Kidney capillary endothelial cell (primary cell): ENCODE data around the gene HMX1.

Experiments
- DNase-seq: peaks from one replicate; pipeline ENCODE4 v3.0.0-alpha.2; 2018; ENCODE audit warnings: low spot score

The HMX1 gene

DNA sequence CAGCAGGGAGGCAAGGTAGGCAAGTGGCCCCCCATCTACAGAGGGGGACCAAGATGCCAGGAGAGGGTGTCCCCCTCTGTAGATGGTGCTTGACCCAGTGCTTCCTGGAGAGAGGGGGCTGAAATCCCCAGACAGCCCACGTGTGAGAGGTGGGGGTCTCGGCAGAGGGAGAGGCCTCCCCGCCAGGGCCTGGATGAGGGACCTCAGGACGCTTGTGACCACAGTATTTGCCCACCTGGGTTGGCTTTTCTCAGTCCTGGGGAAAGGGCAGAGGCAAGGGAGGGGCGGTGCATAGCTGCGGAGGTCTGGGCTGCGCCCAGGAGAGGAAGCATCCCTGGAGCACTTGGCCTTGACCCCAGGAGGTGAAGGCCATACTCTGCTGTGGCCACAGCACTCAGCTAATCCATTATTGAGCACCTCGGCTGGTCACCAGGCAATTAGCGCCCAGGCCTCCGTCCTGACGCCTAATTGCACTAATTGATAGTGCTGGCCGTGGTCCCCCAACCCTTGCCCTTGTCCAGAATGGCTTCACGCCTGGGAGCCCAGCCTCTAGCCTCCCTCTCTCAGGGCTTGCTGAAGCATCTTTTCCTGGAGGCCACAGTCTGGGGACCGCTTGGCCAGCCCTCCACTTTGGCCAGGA, 30.7 kb downstream of the HMX1 start:
- DNase-seq = no peak

DNA sequence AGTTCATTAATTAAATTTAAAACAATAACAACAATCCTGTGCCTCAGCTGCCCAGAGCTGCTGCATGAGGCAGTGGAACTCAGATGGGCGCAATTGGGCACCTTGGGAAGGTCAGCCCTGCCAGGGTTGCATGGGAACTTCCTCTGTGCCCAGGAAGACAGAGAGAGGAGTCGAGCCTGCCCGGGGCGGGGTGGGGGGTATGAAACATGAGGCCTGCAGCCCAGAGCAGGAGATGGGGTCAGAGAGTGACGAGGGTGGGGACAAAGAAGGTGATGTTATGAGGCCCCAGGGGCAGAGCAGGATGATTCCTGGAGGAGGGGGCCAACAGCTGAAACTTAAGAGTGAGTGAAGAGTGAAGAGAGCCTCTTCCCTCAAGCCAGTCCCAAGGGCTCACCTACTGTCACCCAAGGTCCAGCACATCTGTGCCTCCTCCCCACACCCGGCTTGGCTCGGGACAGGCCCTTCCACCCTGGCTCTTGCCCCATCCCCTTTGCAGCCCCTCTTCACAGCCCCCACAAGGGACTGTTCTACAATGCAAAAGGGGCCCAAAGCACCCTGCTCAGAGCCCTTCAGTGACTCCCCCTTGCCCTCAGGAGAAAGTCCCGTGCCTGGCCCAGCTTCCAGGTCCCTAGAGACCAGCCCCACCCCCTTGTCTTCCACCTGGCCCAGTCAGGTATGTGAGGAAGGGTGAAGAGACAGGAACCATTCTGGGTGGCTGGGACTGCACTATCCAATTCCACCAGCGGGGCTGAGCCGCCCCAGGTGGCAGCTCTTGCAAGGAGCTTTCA, 31.4 kb downstream of the HMX1 start:
- DNase-seq = no peak

DNA sequence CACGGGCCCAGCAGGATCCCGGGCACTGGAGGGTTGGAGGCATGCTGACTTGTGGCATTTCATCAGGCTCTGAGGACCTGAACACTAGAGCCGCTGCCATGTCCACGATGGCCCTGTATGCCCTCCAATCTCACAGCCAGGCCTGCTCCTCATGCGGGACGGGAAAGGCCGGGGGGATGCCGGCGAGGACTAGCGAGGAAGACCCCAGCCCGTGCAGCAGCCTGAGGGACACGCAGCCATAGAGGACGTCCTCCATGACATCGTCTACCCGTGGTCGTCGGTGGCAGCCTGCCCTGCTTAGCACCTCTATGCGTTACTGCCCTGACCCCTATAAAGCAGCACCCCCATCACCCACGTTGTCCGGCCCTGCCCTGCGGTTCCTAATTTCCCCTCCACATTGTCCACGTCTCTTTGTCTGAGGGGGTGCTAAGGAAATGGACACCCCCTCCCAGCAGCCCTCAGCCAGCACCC, 32.6 kb downstream of the HMX1 start:
- no peak for DNase-seq

DNA sequence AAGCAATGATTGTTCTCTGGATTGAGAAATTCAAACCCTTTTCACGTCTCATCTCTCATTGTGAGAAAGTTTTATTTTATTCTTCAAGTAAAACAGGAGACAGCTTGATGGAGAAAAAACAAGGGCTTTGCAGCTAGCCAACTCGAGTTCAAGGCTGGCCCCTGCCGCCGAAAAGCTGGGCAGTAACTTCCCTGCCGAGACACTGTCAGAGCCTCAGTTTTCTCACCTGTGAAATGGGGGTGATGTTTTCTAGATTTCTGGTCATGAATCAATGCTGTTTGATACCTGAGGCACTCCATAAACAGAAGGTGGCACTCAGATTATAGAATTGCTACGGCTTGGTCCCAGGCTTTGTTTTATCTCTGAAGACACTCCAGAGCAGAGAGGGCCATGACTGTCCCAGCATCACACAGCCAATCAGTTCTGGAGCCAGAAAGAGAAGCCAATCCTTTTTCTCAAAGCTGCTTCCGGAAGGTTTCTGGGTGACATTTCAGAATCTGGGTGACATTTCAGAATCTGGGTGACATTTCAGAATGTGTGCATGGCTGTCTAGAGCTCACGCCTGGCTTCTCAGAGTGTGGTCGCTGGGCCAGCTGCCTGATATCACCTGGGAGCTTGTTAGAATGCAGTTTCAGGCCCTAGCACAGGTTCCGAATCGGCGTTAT, 33.2 kb downstream of the HMX1 start:
- DNase-seq = no peak

DNA sequence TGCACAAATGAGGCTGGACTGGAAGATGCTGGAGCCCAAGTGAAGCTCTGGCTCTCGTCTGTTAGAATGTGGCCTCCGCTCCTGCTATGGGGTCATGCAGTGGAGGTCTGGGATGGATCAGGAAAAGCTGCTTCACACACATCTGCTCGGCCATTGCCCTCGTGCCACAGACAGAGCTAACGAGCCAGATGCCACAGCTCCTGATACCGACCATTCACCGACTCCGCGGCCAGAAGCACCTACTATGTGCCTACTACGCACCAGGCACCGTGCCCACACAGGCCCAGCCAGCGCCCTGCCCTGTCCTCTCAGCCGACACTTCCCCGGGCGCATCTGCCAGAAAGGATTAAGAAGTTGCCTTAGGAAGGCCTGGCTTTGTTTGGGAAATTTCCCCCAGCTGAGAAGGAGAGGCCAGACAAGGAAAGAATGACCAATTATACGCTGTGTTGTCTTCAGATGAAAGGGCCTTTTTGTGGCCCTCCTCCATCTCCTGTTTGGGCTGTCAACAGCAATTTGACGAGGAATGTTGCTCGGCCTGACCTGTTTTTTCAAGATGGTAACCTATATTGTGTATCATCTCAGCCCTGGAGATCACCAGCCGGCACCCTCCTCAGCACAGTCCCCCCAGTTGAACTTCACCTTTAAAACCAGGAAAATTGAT, 34.3 kb downstream of the HMX1 start:
- no peak for DNase-seq

DNA sequence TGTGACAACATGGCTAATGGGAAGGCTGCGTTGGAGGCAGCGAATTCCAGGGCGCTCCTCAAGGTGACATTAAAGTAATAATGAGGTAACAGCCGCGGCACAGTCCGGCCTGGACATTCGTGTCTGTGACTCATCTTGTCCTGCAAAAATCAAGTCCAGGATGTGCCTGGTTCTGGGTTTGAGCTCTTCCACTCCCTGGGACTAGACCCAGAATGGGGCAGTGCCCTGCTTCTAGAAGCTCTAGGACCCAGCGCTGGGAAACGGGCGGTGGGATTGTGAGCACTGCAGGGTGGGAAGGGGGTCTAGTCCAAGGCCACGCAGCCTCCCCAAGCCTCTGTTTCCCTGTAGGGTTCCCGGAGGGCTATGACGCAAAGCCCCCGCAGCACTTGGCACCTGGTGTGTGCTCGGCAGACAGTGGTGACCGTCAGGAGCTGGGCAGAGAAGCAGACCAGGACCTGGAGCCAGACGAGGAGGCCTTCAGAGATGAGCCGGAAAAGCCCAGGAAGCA, 34.9 kb downstream of the HMX1 start:
- DNase-seq = no peak

DNA sequence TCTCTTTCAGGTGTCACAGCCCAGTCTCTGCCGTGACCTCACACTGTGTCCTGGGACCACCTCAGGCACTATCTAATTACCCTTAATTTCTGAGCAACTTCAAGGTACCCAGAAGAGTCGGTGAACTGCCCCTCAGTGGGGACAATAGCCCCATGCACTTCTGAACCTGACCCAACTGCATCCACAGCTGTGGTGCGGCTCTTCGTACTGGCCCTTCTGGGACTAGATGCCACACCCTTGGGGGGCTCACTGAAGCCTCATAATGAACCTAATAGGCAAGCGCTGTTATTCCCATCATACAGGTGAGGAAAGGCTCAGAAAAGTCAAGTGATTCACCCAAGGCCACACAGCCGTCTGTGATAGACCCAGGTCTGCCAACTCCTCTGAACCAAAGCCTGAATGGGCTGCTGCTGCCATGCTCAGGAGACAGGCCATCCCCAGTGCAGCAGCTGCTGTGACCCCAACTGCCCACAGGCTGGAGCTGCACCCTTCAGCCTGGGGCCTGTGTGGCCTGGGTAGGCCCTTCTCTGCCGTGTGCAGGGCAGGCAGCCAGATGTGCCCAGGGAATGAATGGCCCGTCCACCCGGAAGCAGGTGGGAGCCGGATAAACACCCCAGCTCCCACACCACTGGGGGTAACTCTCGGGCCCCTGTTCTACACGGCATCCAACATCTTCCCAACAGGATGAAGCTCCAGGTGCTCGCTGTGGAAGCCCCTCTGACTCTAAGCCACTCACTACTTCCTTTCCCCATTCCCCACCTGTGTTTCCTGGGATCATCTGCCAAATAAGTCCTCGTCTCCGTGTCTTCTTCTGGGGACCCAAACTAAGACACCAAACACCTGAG, 35.9 kb downstream of the HMX1 start:
- no peak for DNase-seq

DNA sequence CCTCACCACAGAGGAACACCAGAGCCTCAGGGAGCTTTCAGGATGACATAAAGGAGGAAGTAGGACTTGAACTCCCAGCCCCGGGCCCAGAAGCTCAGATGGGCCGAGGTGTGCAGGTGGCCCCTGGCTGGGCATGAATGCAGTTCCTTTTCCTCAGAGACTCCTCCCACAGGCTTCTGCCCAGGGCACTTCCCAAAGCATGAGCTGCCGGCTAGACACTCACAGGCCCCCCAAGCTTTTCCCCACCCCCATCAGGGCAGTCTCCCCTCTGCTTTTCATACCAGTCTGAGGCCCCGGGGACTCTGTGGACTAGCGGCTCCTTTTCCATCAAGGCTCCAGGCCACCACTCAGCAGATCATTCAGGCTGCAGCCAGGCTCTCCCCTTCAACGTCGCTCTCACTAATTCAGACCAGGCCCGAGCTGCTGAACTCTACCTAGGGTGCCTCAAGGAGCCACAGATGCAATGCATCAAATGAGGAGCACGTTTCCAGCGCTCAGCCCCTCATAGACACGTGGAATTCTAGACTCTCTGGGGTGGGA, 36.9 kb downstream of the HMX1 start:
- DNase-seq = no peak

DNA sequence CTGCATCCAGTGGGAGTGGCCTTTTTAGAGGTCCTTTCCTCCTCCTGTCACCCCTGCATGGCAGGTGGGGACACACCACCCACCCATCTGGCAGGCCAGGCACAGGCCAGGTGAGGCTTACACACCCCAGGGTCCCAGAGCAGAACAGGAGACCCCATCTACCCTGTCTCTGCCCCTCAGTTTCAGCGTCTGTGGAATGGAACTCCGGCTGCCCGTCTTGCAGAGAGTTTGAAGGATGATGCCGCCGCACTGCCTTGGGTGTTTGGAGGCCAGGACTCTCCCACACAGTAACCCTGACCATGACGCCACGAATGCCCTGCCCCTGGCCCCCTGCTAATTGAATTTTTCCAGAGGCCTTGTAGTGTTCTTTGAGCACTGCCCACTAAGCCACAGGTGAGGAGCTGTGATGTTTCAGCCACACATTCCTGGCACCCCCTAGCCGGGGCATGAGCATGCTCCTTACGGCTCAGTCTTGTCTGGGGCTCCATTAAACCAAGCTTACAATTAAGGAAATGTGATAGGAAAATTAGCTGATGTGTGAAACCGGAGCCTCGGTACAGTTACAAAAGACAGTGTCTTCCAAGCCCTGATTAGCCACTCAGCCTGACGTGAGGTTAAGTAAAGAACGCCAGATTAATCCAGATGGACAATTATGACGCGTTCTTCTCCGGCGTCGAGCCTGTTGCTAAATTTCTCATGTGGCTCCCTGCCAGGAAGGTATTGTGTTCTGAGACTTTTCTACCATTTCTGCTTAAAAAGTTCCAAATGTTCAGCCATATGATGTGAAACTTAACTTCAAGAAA, 39.3 kb downstream of the HMX1 start:
- no peak for DNase-seq

DNA sequence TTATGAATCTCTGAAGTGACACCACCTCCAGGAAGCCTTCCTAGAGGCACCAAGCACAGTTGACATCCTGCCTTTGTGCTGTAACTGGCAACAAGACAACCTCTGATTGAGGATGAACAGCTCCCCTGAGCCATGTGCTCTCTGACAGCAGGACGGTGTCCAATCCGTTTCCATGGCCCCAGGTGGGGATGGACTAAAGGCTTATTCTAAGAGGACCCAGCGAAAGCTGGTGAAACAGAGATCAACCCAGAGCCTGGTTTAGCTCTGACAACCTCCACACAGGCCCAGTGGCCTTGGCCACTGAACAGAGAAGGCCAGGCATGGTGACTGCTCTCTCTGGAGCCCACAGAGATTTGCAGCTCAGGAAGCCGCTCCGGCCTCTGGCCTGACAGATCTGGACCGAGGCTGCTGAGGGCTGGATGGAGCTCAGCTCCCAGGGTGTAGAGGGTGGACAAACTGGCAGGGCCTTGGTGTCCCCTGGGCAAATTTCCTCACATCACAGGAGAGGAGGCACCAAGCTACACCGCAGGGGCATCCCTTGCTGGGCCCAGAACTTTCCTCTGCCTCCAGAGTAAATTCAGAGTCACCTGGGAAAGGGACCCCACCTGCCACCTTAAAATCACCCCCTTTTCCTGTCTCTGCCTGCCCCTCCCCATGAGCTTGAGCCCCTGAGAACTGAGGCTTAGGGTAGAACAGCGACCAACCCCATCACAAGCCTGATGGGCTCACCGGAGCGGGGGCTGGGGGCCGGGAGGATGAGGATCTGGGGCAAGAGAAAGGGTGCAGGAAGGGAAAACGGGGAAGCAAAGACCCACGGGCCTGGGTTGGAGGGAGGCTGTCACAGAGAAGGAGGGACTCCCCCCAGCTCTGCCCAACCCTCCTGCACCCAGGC, 40.2 kb downstream of the HMX1 start:
- no peak for DNase-seq

DNA sequence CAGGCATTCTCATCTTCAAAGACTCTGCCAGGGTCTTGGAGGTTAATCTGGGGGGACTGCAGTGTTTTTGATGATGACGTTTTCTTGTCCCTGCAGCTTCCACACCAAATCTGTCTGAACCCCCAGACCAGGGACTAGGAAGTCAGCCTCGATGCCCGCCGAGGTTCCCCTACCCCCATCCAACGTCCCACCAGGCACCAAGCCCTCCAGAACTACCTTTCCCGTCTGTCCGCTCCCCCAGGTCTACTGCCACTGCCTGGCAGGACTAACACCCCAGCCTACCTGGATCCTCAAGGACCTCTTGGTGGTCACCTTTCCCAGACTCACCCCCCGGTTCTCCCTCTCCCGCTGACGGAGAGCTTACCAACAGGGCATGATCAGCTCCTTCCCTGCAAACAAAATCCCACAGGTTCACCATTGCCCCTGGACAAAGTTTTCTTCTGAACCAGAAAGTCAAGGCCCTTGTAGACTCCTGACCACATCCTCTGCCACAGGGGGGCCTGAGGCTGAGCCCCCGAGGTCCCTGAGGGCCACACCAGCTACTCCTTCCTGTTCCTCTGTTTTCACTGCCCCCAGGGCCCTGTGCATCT, 40.9 kb downstream of the HMX1 start:
- no peak for DNase-seq

DNA sequence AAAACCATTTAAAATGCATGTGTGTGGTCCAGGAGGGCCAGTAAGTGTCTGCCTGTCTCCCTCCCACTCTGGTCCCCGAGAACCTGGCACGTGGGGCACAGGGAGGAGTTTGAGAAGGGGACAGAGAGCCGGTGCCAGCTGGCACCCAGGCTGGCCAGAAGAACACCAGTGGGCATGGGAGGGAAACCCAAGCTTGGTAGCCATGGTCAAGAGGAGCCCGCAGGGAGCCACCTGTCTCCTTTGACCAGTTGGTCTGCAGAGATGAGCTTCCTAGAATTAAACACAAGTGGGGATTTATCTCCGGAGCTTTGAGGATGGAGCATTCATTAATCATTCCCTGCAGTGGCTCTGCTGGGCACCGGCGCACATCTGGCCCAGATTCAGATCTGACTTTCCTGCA, 41.6 kb downstream of the HMX1 start:
- DNase-seq = no peak

DNA sequence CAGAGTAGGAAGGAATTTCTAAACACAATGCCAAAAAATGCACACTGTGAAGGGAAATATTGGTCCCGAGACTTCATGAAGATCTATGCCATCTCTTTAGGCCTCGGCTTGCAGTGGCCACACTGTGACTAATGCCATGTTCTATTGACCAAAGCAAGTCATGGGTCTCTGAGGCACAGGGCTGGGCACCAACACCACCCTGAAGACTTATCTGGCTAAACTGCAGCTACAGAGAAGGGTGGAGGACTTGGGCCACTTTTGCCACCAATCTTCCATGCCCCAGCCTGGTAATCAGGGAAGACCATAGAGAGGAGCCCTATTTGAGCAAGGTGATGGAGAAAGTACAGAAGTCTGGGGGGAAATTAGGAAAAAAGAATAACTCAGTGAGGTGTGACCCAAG, 42.1 kb downstream of the HMX1 start:
- no peak for DNase-seq

DNA sequence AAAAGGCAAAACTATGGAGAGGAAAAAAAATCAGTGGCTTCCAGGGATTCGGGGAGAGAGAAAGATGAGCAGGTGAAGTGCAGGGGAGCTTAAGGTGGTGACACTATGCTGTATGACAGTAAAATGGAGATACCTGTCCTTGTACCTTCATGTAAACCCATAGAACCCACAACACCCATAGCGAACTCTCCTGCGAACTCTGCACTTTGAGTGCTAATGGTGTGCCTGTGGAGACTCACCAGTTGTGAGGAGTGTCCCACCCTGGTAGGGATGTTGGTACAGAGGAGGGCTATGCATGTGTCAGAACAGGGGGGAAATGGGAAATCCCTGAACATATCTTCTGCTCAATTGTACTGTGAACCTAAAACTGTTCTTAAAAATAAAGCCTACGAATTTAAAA, 42.8 kb downstream of the HMX1 start:
- no peak for DNase-seq

DNA sequence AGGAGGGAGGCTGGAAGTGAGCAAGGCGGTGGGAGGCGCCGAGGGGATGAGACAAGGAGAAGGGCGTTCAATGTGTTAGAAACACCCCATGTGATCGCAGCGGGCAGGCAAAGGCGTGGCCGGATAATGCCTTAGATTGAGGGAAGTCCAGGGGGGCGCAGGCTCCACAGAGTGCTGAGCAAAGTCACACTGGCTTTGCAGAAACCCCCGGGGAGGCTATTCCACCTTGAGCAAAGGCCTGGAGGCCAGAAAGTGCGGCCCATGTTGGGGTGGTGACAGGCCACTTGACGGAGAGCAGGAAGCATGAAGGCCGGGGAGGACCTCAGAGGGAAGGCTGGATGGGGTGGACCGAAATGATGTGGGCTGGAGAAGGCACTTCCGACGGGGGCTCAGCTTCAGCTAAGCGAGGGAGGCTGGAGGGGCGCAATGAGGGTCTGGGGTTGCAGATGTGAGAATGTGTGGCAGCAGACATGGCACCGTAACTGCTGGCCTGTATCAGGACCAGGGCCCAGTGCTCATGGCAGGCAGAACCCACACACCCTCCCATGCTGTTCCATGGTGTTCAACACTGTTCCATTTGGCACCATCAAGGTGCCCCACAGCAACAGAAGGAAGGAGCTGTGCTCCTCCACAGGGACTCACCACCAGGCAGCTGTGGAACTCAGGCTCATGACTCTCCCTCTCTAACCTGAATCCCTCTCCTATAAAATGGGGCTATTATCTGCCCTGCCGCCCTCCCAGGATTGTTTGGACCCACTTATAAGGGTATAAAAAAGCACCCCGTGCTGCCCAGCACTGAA, 50.3 kb downstream of the HMX1 start:
- no peak for DNase-seq

DNA sequence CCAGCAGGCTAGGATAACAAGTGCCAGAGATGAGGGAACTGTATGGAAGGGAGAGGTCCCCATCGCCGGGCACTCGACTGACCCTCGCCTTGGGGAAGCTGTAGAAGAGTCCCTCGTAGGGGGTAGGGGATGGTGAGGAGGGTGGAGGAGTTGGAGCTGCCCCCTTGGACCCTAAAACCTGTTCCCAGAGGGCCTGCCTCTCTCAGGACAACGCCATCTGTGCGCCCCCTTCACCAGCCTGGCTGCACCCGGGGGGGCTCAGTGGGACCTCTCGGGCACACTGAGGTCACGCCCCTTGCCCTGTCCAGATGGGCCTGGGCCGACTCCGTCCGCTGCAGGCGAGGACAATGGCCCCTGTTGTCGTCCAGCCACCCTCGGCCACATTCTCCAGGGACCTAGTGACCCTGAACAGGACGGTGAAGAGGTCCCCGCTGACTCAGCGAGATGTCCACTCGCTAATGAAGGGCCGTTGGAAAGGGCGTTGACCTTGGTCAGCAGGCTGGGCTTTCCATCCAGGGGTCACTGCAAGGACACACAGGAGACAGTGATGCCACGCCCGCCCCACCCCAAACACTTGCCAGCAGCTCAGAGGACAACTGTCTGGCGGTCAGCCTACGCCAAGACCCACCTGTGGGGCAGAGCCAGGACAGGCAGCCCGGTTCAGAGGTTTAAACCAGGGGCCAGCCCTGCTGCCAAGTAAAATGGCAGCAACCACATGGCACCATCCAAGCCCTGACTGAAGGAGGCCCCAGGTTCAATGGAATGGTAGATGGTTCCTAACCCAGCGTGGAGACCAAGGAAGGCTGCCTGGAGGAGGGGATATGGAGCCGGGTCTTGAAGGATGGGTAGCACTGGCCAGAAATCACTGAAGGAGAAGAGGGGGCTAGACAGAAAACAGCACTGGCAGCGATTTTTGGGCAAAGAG, 51.2 kb downstream of the HMX1 start:
- DNase-seq = no peak
